HUDEP-2 (cell line): Measurements from ENCODE around the gene TOP2B.

ENCODE experiments used
- DNase-seq, 76 experiments: peaks; one replicate each; lab custom pipeline; 2025; ENCODE audit not compliant: unreplicated experiment in 76 of 76; lab: John Stamatoyannopoulos, UW

Gene TOP2B

DNA sequence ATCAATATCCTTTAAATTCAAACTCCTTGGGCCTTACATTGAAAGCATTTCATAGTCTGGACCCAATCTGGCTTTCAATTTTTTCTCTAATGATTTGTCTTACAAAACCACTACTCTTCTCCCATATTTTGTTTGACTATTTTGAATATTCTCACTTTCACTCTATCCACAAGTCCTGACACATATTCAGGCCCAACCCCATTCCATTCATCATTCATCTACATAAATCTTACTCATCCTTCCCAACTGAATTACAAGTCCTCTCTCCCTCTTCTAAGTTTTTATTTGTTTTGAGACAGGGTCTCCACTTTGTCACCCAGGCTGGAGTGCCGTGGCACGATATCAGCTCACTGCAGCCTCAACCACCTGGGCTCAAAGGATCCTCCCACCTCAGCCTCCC, 43.6 kb downstream of the TOP2B start:
- no peak for DNase-seq

DNA sequence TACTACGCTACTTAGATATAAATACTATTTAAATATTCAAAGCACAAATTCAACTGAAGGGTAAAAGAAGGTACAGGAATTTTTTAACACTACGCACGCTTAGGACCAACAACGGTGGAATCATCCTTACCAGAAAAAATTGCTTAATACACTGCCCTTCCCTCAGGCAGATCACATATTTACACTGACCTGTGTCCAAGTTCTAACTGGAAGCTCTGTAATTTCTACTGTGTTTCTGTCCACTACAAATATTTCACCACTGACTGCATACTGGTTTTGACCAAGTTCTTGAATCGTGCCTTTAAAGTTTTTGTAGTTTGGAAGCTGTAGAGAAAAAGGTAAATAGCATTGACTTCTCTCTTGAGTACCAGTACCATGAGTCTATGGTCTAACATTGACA, 44.2 kb downstream of the TOP2B start:
- no peak for DNase-seq

DNA sequence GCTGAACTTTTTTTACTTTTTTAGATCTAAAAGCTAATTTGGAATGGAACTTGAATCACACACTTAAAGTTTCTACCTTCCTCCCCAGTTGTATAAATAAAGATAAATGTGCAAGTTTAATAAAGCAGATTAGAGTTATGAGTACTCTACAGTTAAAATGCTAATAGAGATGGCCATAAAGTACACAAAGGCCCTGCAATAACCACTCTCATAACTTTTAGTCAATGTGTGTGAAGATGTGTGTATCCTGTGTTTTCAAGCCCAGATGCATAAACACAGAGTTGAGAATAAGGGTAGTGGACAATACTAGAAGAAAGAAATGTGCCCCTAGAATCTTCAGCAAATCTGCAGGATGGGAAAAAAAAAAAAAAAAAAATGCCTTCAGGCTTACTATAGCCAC, 45.3 kb downstream of the TOP2B start:
- no peak for DNase-seq

DNA sequence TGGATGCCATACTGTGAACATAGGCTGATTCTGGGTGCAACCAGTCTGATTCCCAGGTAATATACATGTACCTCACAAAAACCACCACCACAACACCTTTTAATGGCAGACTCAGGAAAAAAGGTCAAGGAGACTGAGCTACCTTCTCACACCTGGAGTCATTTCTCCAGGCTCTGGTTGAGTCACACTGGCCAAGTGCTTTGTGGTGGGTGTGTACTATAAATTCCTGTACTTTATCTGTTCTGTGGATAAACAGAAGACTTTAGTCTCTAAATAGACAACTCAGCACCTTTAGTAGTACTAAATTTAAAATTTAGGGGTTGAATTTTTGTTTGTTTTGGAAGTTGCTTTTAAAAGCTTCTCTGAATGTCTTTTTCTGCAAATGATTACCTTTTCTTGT, 46.7 kb downstream of the TOP2B start:
- DNase-seq = no peak

DNA sequence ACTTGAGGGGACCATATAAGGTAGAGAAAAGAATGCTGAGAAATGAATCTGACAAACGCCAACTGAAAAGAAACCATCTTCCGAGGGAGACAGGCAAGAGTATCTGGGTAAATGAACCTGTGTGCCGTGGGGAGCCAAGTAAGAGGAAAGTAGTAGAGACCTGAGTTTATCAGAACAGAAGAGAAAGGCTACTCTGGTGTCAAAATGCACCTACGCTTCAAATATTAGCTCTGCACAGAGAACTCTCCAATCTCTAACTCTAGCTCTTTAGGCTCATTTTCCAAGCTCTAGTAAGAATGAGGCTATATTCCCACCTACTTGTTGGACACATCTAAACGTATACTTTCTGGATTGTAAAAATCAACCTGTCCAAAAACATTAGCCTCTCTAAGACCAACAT, 53.5 kb downstream of the TOP2B start:
- no peak for DNase-seq

DNA sequence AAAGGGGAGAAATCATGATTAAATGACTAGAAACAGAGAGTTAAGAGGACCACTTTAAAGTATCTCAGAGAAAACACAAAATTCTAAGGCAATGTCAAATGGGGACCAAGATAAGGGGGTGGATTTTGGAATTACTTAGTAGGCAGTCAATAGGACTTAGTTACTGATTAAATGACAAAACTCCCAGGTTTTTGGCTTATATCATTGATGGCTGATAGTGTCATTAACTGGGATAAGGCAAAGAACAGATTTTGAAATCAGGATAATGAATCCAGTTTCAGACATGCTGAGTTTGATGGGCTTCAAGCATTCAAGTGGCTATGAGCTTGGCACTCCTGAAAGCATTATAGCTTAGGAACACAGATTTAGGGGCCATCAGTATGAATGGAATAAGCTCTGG, 53.9 kb downstream of the TOP2B start:
- DNase-seq = no peak

DNA sequence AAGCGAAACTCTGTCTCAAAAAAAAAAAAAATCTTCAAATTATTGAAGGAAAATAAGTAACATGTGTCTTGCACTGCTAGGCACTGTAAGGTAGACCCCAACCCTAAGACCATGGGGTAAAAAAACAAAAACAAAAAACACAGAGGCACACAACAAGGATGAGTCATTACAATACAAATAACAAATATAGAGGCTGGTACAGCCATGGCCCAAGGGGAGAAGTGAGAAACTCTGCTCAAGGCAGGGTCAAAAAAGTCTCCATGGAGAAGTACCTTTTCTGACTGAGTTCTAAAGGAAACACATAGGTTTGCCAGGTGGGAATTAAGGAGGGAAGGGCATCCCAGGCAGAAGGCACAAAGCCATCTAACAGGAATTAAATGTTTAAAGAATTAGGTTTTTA, 54.5 kb downstream of the TOP2B start:
- DNase-seq = no peak

DNA sequence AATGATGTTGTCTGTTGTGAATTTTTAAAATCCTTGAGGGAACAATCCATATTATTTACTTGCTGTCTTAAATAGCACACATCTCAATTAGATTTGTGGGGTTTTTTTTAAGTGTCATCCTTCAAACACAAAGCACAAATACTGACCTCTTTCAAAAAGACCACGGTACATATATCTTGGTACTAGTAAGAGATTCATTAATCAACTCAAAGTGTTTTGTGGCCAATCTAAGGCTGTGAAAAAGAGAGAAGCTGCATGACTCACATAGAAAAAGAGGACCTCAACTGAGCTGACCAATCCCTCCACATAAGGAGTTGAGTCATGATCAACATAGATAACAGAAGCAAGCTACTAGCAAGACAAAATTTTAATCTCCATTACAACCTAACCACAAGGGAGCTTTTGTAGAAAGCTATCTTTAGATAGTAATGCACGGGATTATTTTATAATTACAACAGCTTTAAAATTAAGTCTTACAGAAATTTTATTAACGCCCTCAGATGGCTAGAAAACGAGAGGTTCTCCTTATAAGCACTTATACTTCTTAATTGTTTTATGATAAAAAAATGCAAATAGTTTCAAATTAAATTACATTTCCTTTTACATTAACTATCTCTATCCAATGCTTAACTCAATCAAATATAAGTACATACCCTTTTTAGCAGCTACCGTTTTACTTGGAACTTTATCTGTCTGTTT, 60.5 kb downstream of the TOP2B start:
- DNase-seq = peak in 42 of 76 experiments; percentile 4 to 85 (median 56)

DNA sequence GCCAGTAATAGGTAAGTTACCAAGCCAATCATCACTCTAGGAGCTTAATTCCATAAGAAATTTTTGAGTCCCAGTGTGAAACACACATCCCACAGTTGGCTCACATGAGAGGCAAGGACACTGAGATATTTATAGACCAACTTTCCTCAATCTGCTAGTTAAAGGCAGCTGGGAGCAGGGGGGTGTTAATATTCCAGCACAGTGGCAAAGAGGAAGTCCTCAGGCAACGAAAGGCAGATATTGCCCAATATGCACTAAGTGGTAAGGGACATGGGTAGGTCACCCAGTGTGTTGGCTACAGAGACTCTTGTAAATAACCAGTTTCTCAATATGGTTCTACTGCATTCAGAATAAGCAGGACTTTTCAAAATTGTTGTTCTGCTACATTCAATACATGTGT, 61.0 kb downstream of the TOP2B start:
- no peak for DNase-seq

DNA sequence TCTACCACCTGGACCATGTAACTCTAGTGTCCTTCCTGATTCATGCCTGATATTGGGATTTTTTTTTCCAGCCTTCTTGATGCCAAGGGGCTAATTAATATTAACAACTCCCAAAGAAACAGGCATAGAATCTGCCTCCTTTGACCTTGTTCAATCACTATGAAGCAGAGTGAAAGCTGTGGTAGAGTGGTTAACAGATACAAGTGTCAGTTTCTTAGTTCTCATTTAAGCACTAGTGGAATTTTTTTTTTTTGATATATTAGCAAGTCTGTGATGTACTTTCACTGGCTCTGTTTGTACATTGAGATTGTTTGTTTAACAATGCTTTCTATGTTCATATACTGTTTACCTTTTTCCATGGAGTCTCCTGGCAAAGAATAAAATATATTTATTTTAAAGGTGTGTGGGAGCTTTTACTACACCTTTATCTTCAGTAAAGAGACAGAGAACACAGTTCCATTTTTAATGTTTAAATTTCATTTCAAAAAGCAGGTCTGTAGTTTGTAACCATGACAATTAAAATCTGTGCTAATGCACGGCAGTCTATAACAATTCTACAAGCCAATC, 67.1 kb downstream of the TOP2B start:
- DNase-seq = no peak

DNA sequence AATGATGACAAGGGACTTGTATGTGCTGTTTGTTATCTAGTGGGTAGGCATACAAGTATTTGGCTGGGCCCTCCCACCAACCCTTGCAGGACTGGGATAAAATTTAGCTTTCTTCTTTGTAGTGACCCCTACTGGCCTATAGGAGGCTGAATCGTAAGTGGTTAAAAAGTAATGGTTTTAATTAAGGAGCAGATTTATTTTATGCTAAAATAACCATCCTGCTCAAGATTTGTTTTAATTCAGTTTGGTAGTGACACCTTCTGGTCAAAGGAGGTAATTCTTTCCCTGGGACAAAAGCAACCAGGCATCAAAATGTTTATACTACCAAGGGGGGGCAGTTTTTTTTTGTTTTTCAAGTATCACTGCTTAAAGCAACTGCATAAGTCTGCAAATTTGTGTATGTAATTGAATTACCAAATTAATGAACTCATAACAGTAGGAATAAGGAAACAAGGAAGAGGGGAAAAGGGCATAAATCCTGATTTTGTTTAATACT, 70.7 kb downstream of the TOP2B start:
- DNase-seq = peak in 20 of 76 experiments; percentile 2 to 53 (median 16)

DNA sequence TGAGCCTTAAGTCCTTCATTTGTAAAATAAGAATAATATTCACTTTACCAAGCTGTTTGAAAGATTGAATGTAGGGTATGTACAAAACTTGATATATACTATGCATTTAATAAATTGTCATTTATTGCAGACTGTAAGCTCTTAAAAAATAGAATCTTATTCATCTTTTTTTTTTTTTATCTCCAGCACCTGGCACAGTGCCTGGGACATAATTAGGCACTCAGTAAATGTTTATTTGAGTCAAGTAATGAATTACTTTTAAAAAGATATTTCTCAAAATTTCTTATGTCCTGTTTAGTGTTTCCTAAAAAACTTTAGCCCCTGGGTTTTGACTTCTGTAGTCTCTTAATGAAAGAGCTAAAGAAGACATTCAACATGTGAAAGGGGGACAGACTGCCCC, 71.7 kb downstream of the TOP2B start:
- no peak for DNase-seq

DNA sequence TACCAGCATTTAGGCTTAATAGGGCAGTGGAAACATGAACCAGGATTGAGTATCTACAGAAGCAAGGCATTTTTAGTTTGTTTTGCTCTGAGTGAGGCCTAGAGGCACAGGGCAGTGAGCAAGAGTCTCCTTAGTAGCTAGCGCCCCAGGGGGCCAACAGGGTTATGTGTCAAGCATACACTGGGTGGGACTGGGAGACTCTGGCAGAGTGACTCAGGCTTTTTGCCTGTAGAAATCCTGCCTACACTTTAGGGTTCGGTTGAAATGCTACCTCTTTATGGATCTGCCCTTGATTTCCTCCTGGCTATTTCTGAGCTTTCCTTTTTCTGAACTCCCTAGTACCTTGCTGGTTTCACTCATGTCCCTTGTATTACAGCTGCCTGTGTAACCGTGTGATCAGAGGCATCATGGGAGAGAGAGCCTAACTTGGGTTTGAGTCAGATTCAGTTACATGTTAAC, 72.2 kb downstream of the TOP2B start:
- DNase-seq = peak in 20 of 76 experiments; percentile 2 to 40 (median 13)

DNA sequence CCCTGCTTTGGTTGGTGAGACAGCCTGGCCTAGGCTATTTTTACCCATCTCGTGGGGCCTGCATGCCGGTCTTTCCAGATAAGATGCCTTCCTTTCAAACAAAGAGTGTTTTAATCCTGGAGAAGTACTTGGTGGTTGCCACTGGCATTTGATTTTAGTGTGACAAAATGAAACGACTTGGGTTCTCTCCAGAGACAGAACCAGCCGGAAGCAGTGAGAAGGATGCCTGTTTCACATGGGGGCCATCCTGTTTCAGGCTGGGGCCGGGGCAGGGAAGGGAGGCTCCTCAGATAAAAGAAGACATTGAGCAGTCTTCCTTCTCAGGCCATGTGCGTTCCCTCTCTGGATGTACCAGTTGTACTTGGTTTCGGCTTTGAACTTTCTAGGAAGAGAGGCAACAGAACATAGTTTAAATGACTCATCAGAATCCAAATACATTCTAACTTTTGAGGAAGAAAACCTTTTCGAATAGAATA, 74.9 kb downstream of the TOP2B start:
- no peak for DNase-seq

DNA sequence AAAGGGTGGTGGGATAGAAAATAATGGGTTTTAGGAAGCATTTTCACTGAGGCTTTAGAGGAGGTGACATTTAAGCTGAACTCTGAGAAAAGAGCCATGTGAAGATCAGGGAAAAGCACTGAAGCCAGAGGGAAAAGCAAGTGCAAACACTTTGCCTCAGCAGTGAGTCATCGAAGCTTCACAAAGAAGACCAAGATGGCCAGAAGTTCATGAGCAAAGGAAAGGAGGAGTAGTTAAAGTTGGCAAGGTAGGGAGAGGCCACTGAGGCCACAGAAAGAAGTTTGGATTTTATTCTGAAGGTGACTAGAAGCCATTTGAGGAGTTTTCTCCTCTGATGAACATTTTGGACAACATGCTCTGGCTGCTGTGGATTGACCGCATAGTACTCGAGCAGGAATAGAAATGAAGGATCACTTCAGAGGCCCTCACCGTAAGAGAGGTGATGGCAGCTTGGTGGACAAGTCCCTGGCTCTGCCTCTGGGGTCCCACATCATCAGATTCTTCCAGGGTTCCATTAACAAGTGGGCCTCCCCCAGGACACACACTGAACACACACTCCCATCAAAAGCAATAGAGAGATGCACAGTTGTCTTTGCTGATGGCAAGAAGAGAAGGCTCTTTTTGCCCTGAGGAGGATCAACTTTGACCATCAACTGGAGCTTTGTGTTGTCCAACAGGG, 75.5 kb downstream of the TOP2B start:
- DNase-seq = no peak

DNA sequence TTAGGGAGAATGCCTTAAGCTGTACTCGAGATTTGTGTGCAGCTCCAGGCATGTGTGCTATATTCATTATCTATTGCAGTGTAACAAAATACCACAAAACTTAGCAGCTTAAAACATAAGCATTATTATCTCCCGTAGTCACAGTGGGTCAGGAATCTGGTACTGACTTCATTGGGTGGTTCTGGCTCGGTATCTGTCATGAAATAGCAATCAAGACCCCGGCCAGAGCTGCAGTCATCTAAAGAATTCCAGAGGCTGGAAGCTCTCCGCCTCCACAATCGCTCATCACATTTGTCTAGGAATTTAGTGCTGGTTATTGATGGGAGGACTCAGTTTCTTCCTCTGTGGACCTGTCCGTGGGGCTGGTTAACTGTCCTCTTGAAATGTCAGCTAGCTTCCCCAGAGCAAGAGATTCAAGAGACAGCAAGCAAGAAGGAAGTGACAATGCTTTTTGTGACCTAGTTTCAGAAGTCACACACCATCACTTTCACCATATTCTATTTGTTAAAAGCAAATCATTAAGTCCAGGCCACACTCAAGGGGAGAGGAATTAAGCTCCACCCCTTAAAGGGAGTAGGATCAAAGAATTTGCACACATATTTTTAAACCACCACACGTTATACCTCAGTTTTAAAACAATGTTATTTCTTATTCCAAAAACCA, 76.1 kb downstream of the TOP2B start:
- DNase-seq = no peak

DNA sequence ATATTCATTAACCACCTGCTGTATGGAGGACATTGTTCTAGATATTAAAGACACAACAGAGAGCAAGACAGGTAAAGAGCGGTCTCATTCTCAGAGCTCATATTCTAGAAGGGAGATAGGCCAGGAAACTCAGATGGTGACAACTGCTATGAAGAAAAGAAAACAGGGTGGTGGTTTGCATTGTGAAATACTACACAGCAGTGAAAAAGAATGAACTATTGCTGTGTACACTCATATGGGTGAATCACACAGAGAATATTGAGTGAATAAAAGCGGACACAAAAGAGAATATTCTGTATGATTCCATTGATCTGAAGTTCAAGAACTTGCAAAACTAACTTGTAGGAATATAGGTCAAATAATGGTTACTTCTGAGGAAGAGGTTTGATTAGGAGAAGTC, 76.7 kb downstream of the TOP2B start:
- DNase-seq = no peak

DNA sequence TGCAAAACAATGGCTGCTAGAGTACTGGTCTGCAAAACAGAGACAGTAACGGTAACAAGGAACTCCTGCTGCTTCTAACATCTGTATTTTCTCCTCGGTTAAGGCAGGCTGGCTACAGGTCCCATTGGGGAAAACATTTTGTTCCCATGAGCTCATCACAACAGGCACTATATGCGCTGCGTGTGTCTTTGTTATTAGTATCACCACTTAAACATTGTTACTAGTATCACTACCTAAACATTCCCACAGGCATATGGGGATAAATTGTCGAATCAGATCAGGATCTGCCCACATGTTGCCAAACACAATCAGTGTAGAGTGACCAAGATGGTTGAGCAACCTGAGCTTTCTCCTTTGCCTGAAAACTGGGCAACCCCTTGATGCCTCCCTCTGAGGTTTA, 77.2 kb downstream of the TOP2B start:
- no peak for DNase-seq

DNA sequence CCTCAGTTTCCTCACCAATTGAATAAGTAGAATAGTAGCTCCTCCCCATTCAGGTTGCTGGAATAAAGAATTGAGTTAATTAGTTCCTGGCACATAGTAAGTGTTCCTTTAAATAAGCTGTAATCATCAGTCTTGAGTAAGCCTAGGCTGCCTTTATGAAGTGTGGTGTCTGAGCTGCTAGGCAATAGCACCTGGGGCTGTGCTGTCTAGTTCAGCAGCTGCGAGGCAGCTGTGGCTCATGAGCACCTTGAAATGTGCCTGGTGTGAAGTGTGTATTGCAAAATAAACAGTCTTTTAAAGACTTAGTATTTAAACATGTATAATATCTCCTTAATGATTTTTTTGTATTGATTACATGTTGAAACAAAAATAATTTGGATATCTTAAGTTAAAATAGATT, 77.6 kb downstream of the TOP2B start:
- DNase-seq = no peak

DNA sequence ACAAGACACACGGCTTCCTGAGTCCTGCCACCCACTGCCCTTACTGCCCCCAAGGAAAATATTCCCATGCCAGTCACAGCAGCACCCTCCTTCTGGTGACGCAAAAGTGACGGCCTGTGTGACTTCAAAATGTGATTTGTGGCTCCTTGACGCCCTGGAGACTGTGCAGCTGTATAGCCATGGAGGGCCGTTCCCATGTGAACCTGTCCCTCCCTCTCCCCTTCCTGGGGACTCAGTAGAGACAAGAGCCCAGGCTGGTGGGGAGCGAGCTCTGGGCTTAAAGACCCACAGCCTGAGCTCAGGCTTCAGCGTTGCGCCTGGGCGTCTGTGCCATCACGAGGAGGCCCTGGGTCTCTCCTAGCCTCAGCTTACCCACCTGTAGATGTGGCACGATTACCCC, 78.2 kb downstream of the TOP2B start:
- no peak for DNase-seq

DNA sequence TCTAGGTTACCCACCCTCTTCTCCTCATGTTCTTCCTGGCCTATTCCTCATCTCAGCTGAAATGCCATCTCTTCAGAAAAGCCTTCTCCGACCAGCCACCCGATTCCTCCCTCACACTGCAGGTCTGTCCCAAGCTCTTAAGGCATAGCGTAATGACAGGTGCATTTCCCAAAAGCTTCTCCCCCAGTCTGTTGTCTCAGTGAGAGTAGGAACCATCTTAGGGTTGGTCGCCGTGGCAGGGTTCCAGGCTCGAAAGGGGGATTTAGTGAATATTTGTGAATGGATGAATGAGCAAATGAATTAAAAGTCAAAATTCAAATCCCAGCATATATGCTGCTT, 78.6 kb downstream of the TOP2B start:
- DNase-seq = no peak
